Measurements from ENCODE around the gene TAF15.

The TAF15 gene

GRCh38 chr17:35793257-35793656 is 16.0 kb upstream of the TAF15 start:
- ChIA-PET CTCF (interaction anchor here (0.8 to 3.9 kb wide), 7 partner anchors 9 to 46 kb away, joined by 3 to 17 read pairs (median 4); partner anchors contain the start of gene TAF15), POLR2A (no interaction called here)
- DNase-seq (ENCODE audit: extremely low spot score) = no peak
- TF ChIP-seq CTCF (IDR thresholded peaks at IDR 0.05; ENCODE audit: control extremely low read depth, extremely low read depth, low read depth, missing control alignments) = no peak

- peak; percentile 46 for DNase-seq (ENCODE audit: extremely low spot score)
- POLR2A ChIA-PET = no interaction called here
- TF ChIP-seq CTCF (IDR thresholded peaks at IDR 0.05; ENCODE audit: control extremely low read depth, extremely low read depth, low read depth, missing control alignments) = no peak
- CTCF ChIA-PET = interaction anchor here (0.9 to 3.9 kb wide), 4 partner anchors 13 to 48 kb away, joined by 3 to 17 read pairs (median 12); partner anchors contain the start of gene TAF15
These were observed 14.0 kb upstream of the TAF15 start, which contains the start of gene MMP28 for GRCh38 chr17:35795007-35795870. MMP28 (minus strand) TSS chr17:35795641; CDS start chr17:35795377, 264 bp downstream.

GRCh38 chr17:35795871-35796265 is 13.4 kb upstream of the TAF15 start:
- no peak for DNase-seq (ENCODE audit: extremely low spot score)
- CTCF ChIA-PET = interaction anchor here (0.9 to 3.9 kb wide), 5 partner anchors 13 to 49 kb away, joined by 3 to 19 read pairs (median 9); partner anchors contain the start of genes C17orf50 and TAF15
- POLR2A ChIA-PET = no interaction called here
- no peak for TF ChIP-seq CTCF (IDR thresholded peaks at IDR 0.05; ENCODE audit: control extremely low read depth, extremely low read depth, low read depth, missing control alignments)

- TF ChIP-seq CTCF (IDR thresholded peaks at IDR 0.05; ENCODE audit: control extremely low read depth, extremely low read depth, low read depth, missing control alignments) = no peak
- ChIA-PET CTCF (interaction anchor here (1.2 to 3.9 kb wide), 5 partner anchors 8 to 36 kb away, joined by 4 to 19 read pairs (median 9); partner anchors contain the start of genes C17orf50 and TAF15), POLR2A (no interaction called here)
- DNase-seq (ENCODE audit: extremely low spot score) = no peak
These were observed 12.3 kb upstream of the TAF15 start for GRCh38 chr17:35796942-35797341.

- POLR2A ChIA-PET = no interaction called here
- TF ChIP-seq CTCF (IDR thresholded peaks at IDR 0.05; ENCODE audit: control extremely low read depth, extremely low read depth, low read depth, missing control alignments) = no peak
- CTCF ChIA-PET = interaction anchor here (1.0 to 3.9 kb wide), 7 partner anchors 8 to 36 kb away, joined by 3 to 19 read pairs (median 5); partner anchors contain the start of genes C17orf50 and TAF15
- DNase-seq (ENCODE audit: extremely low spot score) = no peak
These were observed 11.9 kb upstream of the TAF15 start for GRCh38 chr17:35797370-35797769.

- CTCF ChIA-PET = interaction anchor here (1.0 to 2.7 kb wide), 3 partner anchors 11 to 34 kb away, joined by 3 to 19 read pairs (median 4); partner anchors contain the start of gene TAF15
- DNase-seq (ENCODE audit: extremely low spot score) = no peak
- POLR2A ChIA-PET = no interaction called here
- TF ChIP-seq CTCF (IDR thresholded peaks at IDR 0.05; ENCODE audit: control extremely low read depth, extremely low read depth, low read depth, missing control alignments) = no peak
These were observed 11.4 kb upstream of the TAF15 start for GRCh38 chr17:35797918-35798317.

Data from GM10248 (cell line).